Smooth muscle cell (in vitro differentiated cells): ENCODE data around the gene GPHN. TPM values are rescaled to one million over a fixed set of nuclear protein-coding genes. Genes with fewer than 3 reads are reported as not detected.

ENCODE experiments used
- DNase-seq: peaks from one replicate; lab custom pipeline; 2025; ENCODE audit not compliant: unreplicated experiment; lab: John Stamatoyannopoulos, UW
- H2AFZ ChIP-seq: fragments of 200-600 bp; sonication (generic); 2 replicates; pipeline ENCODE4 v1.6.0; 2016; ENCODE audit warnings: antibody characterized with exemption, low read depth, mild to moderate bottlenecking
- H3F3A ChIP-seq: fragments of 200-600 bp; sonication (generic); 2 replicates; pipeline ENCODE4 v1.6.0; 2017; ENCODE audit warnings: antibody characterized with exemption, low read depth
- H3K27ac ChIP-seq: fragments of 200-600 bp; sonication (generic); 2 replicates; pipeline ENCODE4 v1.5.1; 2016; ENCODE audit warnings: low read depth, mild to moderate bottlenecking
- H3K27me3 ChIP-seq: fragments of 200-600 bp; sonication (generic); 2 replicates; pipeline ENCODE4 v1.6.1; 2016; ENCODE audit warnings: low read depth, mild to moderate bottlenecking
- H3K36me3 ChIP-seq: fragments of 200-600 bp; sonication (generic); 2 replicates; pipeline ENCODE4 v1.5.1; 2016; ENCODE audit warnings: low read depth
- H3K4me1 ChIP-seq: fragments of 200-600 bp; sonication (generic); 2 replicates; pipeline ENCODE4 v1.5.1; 2016; ENCODE audit warnings: low read depth
- H3K4me2 ChIP-seq: fragments of 200-600 bp; sonication (generic); 2 replicates; pipeline ENCODE4 v1.6.0; 2016; ENCODE audit warnings: mild to moderate bottlenecking
- H3K4me3 ChIP-seq: fragments of 200-600 bp; sonication (generic); 2 replicates; pipeline ENCODE4 v1.5.1; 2016; ENCODE audit warnings: mild to moderate bottlenecking
- H3K79me2 ChIP-seq: fragments of 200-600 bp; sonication (generic); 2 replicates; pipeline ENCODE4 v1.6.0; 2016; ENCODE audit warnings: low read depth, mild to moderate bottlenecking
- H3K9ac ChIP-seq: fragments of 200-600 bp; sonication (generic); 2 replicates; pipeline ENCODE4 v1.6.0; 2016; ENCODE audit warnings: low read depth
- H3K9me3 ChIP-seq: fragments of 200-600 bp; sonication (generic); replicated peaks from 2 replicates; pipeline ENCODE4 v1.5.1; 2016; ENCODE audit warnings: low read depth
- H4K20me1 ChIP-seq: fragments of 200-600 bp; sonication (generic); 2 replicates; pipeline ENCODE4 v1.6.0; 2016; ENCODE audit warnings: low read depth
- WGBS: methylation state at CpG from one replicate; pipeline ENCODE4 v1.1.7; 2016; ENCODE audit warnings: low lambda C conversion rate; 5-methylcytosine and 5-hydroxymethylcytosine counted together
- polyA plus RNA-seq: library from polyadenylated mRNA; unstranded; fragments of >200 nt; fragmentation: Nextera tagmentation; extraction: Ambion mirVana; gene quantifications from 2 replicates; pipeline ENCODE4 v1.2.1, GENCODE V29; 2016
- total RNA-seq: library from RNA; depleted of rRNA; stranded (reverse); fragments of >200 nt; gene quantifications from 2 replicates; pipeline ENCODE4 v1.2.3, GENCODE V29; 2014
- TF ChIP-seq, protein P1 (sequence below): fragments of 200-600 bp; sonication (generic); IDR thresholded peaks from 2 replicates; pipeline ENCODE4 v1.5.1; 2017; ENCODE audit warnings: borderline replicate concordance, mild to moderate bottlenecking, antibody characterized with exemption; ENCODE audit not compliant: insufficient read depth, poor library complexity, severe bottlenecking

GPHN gene
- total and polyA plus RNA-seq, 2 experiments from 2014 or later: 8.6 to 18.9 TPM

DNA sequence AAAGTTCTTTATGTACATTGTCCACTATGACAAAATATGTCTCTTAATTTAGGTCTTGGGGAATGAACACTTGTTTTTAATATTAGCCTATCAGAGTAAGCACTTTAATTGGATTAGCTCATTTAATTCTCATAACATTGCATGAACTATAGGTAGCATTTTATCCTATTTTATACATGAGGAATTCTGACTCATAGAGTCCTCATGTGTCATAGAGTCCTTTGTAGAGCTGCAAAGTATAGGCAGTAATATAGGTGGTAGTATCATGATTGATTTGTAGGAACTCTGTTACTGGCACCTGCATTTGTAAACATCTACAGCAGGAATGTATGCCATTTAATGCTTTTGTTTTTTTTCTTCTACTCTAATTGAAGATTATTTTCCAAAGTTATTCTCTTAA, 96.0 kb downstream of the GPHN start:
- no peaks in the 10 kb centered on the region for H3K36me3 ChIP-seq
- no peak overlapping the region for H3K4me2 ChIP-seq
- H3K9ac ChIP-seq: no peak overlapping the region
- H3K79me2 ChIP-seq: no peaks in the 10 kb centered on the region
- no peak overlapping the region for H3K4me3 ChIP-seq
- H3K9me3 ChIP-seq: no peaks in the 10 kb centered on the region
- H2AFZ ChIP-seq: no peak overlapping the region
- H3K4me1 ChIP-seq: no peaks in the 10 kb centered on the region
- TF ChIP-seq, protein P1, sequence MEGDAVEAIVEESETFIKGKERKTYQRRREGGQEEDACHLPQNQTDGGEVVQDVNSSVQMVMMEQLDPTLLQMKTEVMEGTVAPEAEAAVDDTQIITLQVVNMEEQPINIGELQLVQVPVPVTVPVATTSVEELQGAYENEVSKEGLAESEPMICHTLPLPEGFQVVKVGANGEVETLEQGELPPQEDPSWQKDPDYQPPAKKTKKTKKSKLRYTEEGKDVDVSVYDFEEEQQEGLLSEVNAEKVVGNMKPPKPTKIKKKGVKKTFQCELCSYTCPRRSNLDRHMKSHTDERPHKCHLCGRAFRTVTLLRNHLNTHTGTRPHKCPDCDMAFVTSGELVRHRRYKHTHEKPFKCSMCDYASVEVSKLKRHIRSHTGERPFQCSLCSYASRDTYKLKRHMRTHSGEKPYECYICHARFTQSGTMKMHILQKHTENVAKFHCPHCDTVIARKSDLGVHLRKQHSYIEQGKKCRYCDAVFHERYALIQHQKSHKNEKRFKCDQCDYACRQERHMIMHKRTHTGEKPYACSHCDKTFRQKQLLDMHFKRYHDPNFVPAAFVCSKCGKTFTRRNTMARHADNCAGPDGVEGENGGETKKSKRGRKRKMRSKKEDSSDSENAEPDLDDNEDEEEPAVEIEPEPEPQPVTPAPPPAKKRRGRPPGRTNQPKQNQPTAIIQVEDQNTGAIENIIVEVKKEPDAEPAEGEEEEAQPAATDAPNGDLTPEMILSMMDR: no peak
- no peaks in the 10 kb centered on the region for H4K20me1 ChIP-seq
- no peak for DNase-seq
- H3K27ac ChIP-seq: no peak overlapping the region
- H3K27me3 ChIP-seq: no peaks in the 10 kb centered on the region
- H3F3A ChIP-seq: no peaks in the 10 kb centered on the region

DNA sequence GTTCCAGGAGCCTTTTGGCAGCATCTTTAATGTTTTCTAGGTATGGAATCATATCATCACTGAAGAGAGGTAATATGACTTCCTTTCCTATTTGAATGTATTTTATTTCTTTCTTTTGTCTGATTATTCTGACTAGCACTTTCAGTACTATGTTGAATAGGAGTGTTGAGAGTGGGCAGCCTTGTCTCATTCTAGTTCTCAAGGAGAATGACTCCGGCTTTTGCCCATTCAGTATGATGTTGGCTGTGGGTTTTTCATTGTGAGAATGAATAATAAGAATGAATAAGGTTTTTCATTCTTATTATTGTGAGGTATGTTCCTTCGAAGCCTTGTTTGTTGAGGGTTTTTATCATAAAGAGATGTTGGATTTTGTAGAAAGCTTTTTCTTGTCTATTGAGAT, 98.9 kb downstream of the GPHN start:
- H3K27ac ChIP-seq: no peak overlapping the region
- no peak overlapping the region for H2AFZ ChIP-seq
- H4K20me1 ChIP-seq: no peaks in the 10 kb centered on the region
- no peaks in the 10 kb centered on the region for H3K4me1 ChIP-seq
- H3K36me3 ChIP-seq: no peaks in the 10 kb centered on the region
- H3K4me3 ChIP-seq: no peak overlapping the region
- TF ChIP-seq, protein P1: no peak
- 95% methylated on average over 2 of the region's 2 CpGs for WGBS
- H3K9ac ChIP-seq: no peak overlapping the region
- H3K79me2 ChIP-seq: no peaks in the 10 kb centered on the region
- H3F3A ChIP-seq: no peaks in the 10 kb centered on the region
- DNase-seq: no peak
- no peaks in the 10 kb centered on the region for H3K27me3 ChIP-seq
- no peak overlapping the region for H3K4me2 ChIP-seq
- H3K9me3 ChIP-seq: peaks cover 7% of the 10 kb centered on the region

DNA sequence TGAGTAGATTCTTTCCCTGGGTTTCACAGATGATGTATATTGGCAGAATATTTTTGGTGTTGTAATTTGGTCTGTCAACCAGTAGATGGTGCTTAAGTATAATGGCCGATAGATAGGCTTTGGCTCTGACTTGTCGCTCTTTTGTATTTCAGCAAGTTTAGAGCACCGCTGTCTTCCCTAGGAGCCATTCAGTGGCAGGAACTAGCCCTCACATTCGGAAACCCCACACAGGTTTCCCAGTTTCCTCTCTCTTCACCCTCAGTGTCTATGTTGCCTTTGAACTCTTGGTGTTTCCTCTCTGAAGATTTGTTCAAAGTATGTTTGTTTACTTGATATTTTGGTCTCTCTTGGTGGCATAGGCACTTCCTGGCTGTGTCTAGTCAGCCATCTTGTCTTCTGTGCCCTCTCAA, 102.2 kb downstream of the GPHN start:
- Histone ChIP-seq H3K4me1 (no peaks in the 10 kb centered on the region), H3K9ac (no peak overlapping the region), H3K27me3 (no peaks in the 10 kb centered on the region), H4K20me1 (no peaks in the 10 kb centered on the region), H3K4me2 (no peak overlapping the region), H3K79me2 (no peaks in the 10 kb centered on the region), H3K27ac (no peak overlapping the region), H3F3A (no peaks in the 10 kb centered on the region), H3K9me3 (peaks cover 7% of the 10 kb centered on the region), H3K36me3 (no peaks in the 10 kb centered on the region), H2AFZ (no peak overlapping the region), H3K4me3 (no peak overlapping the region)
- DNase-seq: no peak
- 68% methylated on average over 4 of the region's 4 CpGs for WGBS
- TF ChIP-seq, protein P1: peak; percentile 7

DNA sequence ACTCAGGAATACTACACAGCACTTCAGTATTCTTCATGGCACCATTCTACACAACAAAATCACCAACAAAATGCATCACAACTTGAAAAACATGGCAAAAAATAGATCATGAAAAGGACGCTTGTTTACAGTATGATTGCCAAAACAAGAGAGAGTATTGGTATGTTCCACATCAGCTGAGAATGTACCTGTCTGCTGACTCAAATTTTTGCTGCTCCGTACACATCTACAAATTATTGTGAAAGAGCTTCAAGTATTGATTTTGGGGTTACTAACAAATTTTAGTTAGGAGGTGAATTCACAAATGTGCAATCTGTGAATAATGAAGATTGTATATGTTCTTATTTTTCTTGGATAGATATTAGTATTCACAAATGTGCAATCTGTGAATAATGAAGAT, 105.4 kb downstream of the GPHN start:
- Histone ChIP-seq H4K20me1 (no peaks in the 10 kb centered on the region), H3K27me3 (no peaks in the 10 kb centered on the region), H3K4me2 (no peak overlapping the region), H3K4me3 (no peak overlapping the region), H3K9me3 (peaks cover 7% of the 10 kb centered on the region), H3F3A (no peaks in the 10 kb centered on the region), H3K79me2 (peaks cover 7% of the 10 kb centered on the region), H3K4me1 (no peaks in the 10 kb centered on the region), H2AFZ (no peak overlapping the region), H3K27ac (no peak overlapping the region), H3K36me3 (no peaks in the 10 kb centered on the region), H3K9ac (no peak overlapping the region)
- 96% methylated on average over 2 of the region's 2 CpGs for WGBS
- no peak for DNase-seq
- TF ChIP-seq, protein P1: no peak
